ENCODE results near the gene ECT2.

DNA sequence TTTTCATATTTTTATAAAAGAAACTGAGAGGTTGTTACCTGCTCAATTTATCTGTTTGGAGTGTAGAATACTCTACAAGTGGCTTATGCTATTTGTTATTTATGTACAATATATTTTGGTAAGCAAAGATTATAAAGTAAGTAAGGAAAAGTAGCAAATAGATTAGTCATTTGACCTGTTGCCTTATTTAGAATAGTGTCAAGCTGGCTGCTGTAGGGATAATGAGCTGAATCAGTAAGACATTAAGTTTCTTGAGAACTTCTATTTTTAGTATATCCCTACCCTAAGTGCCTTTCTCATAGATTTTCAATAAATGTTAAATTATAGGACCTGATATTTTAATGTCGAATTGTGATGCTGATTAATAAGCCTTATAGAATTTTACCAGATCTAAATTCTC is 37.2 kb downstream of the ECT2 start:
- TF ChIP-seq CTCF (IDR thresholded peaks at IDR 0.05) (no peak), POLR2A (IDR thresholded peaks at IDR 0.05) (no peak), POLR2AphosphoS5 (IDR thresholded peaks at IDR 0.05) (no peak)
